CD14-positive monocyte (primary cell): ENCODE measurements around the gene ADORA3. TPM values are rescaled to one million over a fixed set of nuclear protein-coding genes. Genes with fewer than 3 reads are reported as not detected.

Experiments
- DNase-seq, 3 donors: peaks; one replicate each; pipeline ENCODE4 v3.0.0-alpha.2; 2011 to 2022
- H2AFZ ChIP-seq: 2 replicates; pipeline ENCODE4 v1.6.0; 2012; ENCODE audit warnings: mild to moderate bottlenecking, low read depth, low read length, inconsistent platforms; ENCODE audit not compliant: insufficient read depth, poor library complexity, severe bottlenecking
- H3K27ac ChIP-seq, 2 donors: 1 replicate in 1 of 2; 2 replicates in 1 of 2; pipeline ENCODE4 v1.5.1; 2012 to 2013; ENCODE audit warnings: low read length in 2 of 2, control low read depth in 1 of 2, inconsistent platforms in 1 of 2, low read depth in 1 of 2, mild to moderate bottlenecking in 1 of 2
- H3K27me3 ChIP-seq, 2 donors: one replicate each; pipeline versions ENCODE4 v1.6.0 to v1.6.1; 2011 to 2013; ENCODE audit warnings: low read length in 2 of 2; ENCODE audit not compliant: control insufficient read depth in 2 of 2, insufficient read depth in 2 of 2
- H3K36me3 ChIP-seq, 2 donors: replicated peaks in 1 of 2; 1 replicate in 1 of 2; 2 replicates in 1 of 2; pipeline versions ENCODE4 v1.5.1 to v1.6.1; 2012 to 2013; ENCODE audit warnings: low read length in 2 of 2, control low read depth in 1 of 2, inconsistent platforms in 1 of 2, mild to moderate bottlenecking in 1 of 2; ENCODE audit not compliant: insufficient read depth in 2 of 2, control insufficient read depth in 1 of 2
- H3K4me1 ChIP-seq, 2 donors: 1 replicate in 1 of 2; 2 replicates in 1 of 2; pipeline versions ENCODE4 v1.5.1 to v1.6.1; 2012 to 2013; ENCODE audit warnings: low read length in 2 of 2, control low read depth in 1 of 2, inconsistent platforms in 1 of 2, mild to moderate bottlenecking in 1 of 2, moderate library complexity in 1 of 2; ENCODE audit not compliant: insufficient read depth in 2 of 2, control insufficient read depth in 1 of 2
- H3K4me2 ChIP-seq: replicated peaks from 2 replicates; pipeline ENCODE3; 2012; ENCODE audit warnings: low read length, moderate library complexity, mild to moderate bottlenecking; ENCODE audit not compliant: poor library complexity, severe bottlenecking; ENCODE audit errors: extremely low read depth
- H3K4me3 ChIP-seq, 3 experiments: fragments of 200-600 bp in 1 of 3; sonication (generic) in 1 of 3; replicated peaks in 1 of 3; 1 replicate in 2 of 3; 2 replicates in 1 of 3; pipeline ENCODE4 v1.5.1; 2011 to 2013; ENCODE audit warnings: low read length in 3 of 3, mild to moderate bottlenecking in 3 of 3, control low read depth in 2 of 3, low read depth in 2 of 3, inconsistent platforms in 1 of 3, moderate library complexity in 1 of 3
- H3K79me2 ChIP-seq: 2 replicates; pipeline ENCODE4 v1.6.0; 2012; ENCODE audit warnings: mild to moderate bottlenecking, control low read depth, inconsistent platforms, low read length, moderate library complexity; ENCODE audit not compliant: insufficient read depth
- H3K9ac ChIP-seq: 2 replicates; pipeline ENCODE4 v1.6.0; 2017; ENCODE audit warnings: low read length, mild to moderate bottlenecking; ENCODE audit not compliant: insufficient read depth, poor library complexity, severe bottlenecking
- H3K9me3 ChIP-seq, 2 donors: replicated peaks in 1 of 2; 1 replicate in 1 of 2; 2 replicates in 1 of 2; pipeline versions ENCODE4 v1.5.1 to v1.6.1; 2012 to 2013; ENCODE audit warnings: low read length in 2 of 2, control low read depth in 1 of 2; ENCODE audit not compliant: control insufficient read depth in 1 of 2, insufficient read depth in 1 of 2
- H4K20me1 ChIP-seq: 2 replicates; pipeline ENCODE4 v1.6.0; 2012; ENCODE audit warnings: mild to moderate bottlenecking, low read length, control low read depth, moderate library complexity; ENCODE audit not compliant: insufficient read depth
- H3K27ac Mint-ChIP-seq, 7 donors: one replicate each; pipeline ENCODE4 v1.8.0; 2020; ENCODE audit warnings: mild to moderate bottlenecking in 7 of 7, mixed read lengths in 7 of 7, moderate library complexity in 6 of 7, inconsistent platforms in 2 of 7
- H3K27me3 Mint-ChIP-seq, 3 donors: one replicate each; pipeline ENCODE4 v1.8.0; 2021 to 2022; ENCODE audit warnings: low read depth in 3 of 3, mild to moderate bottlenecking in 3 of 3, mixed read lengths in 3 of 3, moderate library complexity in 3 of 3, inconsistent platforms in 1 of 3
- H3K36me3 Mint-ChIP-seq, 2 donors: one replicate each; pipeline ENCODE4 v1.8.0; 2020; ENCODE audit warnings: mixed read lengths in 2 of 2, inconsistent platforms in 1 of 2, mild to moderate bottlenecking in 1 of 2
- H3K4me1 Mint-ChIP-seq: one replicate; pipeline ENCODE4 v1.8.0; 2020; ENCODE audit warnings: mild to moderate bottlenecking, mixed read lengths
- H3K4me3 Mint-ChIP-seq, 2 donors: one replicate each; pipeline ENCODE4 v1.8.0; 2020; ENCODE audit warnings: mild to moderate bottlenecking in 2 of 2, mixed read lengths in 2 of 2, moderate library complexity in 1 of 2
- H3K9me3 Mint-ChIP-seq, 7 donors: one replicate each; pipeline ENCODE4 v1.8.0; 2020 to 2022; ENCODE audit warnings: mixed read lengths in 7 of 7, mild to moderate bottlenecking in 6 of 7, moderate library complexity in 6 of 7, inconsistent platforms in 2 of 7
- CTCF ChIP-seq: fragments of 200-600 bp; IDR thresholded peaks from one replicate; pipeline ENCODE4 v1.8.0; 2022; ENCODE audit warnings: antibody characterized with exemption, mild to moderate bottlenecking
- WGBS: methylation state at CpG from one replicate; pipeline ENCODE4 v1.1.5; 2013; ENCODE audit warnings: missing lambda C conversion rate; ENCODE audit not compliant: insufficient coverage; 5-methylcytosine and 5-hydroxymethylcytosine counted together
- intact Hi-C, 2 donors: fragments of 100-400 bp; cut with micrococcal nuclease; formaldehyde crosslinking; loops; one replicate each; pipeline versions ENCODE4 v1.15.0 to v1.15.1; 2023
- polyA plus RNA-seq, 3 donors: library from polyadenylated mRNA; depleted of rRNA in 1 of 3; unstranded in 2 of 3; stranded (reverse) in 1 of 3; fragments of 300-500 nt in 2 of 3; fragments of >200 nt in 1 of 3; fragmentation: Illumina TruSeq in 2 of 3; gene quantifications; 1 replicate in 2 of 3; 2 replicates in 1 of 3; pipeline ENCODE4 v1.2.3, GENCODE V29; 2012 to 2021

The ADORA3 gene
- polyA plus RNA-seq, 3 donors = 1.1 to 2.7 (median 1.2) TPM

DNA sequence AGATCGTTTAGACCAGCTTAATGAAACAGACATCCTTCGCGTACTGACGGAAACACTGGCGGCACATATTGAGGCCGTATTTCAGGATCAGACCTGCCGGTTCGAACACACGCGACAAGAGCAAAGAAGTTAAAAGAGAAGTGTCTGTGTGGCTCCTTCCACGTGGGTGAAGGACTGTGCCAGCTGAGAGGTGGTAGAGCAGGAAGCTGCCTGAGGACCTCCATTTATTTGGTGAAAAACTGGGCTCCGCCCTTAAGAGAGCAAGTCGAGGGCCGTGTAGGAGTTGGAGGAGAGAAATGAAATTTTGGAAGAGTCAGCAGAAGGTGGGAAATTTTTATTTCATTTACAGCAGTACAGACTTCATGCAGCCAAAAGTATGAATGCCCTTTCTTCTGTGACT lies 38.8 kb upstream of the ADORA3 start:
- Histone ChIP-seq H3K4me2 (no peak overlapping the region), H3K9me3 (no peaks in the 10 kb centered on the region), H3K4me3 (no peak overlapping the region), H3K27ac (no peak overlapping the region), H3K4me1 (no peaks in the 10 kb centered on the region), H3K36me3 (no peaks in the 10 kb centered on the region), H3K9ac (no peak overlapping the region), H3K27me3 (no peaks in the 10 kb centered on the region), H2AFZ (no peak overlapping the region), H3K79me2 (no peaks in the 10 kb centered on the region), H4K20me1 (no peaks in the 10 kb centered on the region)
- Mint-ChIP-seq H3K4me1 (no peaks in the 10 kb centered on the region), H3K36me3 (no peaks in the 10 kb centered on the region), H3K27ac (no peak overlapping the region), H3K4me3 (no peak overlapping the region), H3K9me3 (peaks cover 0 to 4% (median 2%) of the 10 kb centered on the region in 7 donors), H3K27me3 (peaks cover 2% of the 10 kb centered on the region in 3 donors)
- intact Hi-C loops = no loop called here
- no peak for DNase-seq
- no peak for TF ChIP-seq CTCF
- WGBS = 84% methylated on average over 10 of the region's 14 CpGs

DNA sequence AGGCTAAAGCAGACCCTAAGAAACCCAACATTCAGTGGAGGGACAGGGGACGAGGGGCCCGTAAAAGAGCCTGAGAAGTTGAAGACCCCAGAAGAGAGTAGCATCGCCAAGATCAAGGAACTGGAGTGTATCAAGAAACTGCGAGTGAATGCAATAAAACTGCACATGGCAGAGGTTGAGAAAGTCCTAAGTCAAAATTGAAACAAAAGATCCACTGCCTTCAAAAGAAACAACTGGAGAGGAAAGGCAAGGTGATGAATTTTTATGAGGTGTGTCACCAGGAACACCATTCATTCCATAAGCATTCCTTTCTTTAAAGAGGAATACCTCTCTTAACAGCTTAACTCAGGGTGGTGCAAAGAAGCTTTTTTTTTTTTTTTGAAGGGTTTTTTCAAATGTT lies 38.3 kb upstream of the ADORA3 start:
- DNase-seq = no peak
- Mint-ChIP-seq H3K4me3 (no peak overlapping the region), H3K9me3 (peaks cover 0 to 4% (median 2%) of the 10 kb centered on the region in 7 donors), H3K27ac (no peak overlapping the region), H3K36me3 (no peaks in the 10 kb centered on the region), H3K27me3 (peaks cover 2% of the 10 kb centered on the region in 3 donors), H3K4me1 (no peaks in the 10 kb centered on the region)
- no peak for TF ChIP-seq CTCF
- H3K9me3 ChIP-seq = no peaks in the 10 kb centered on the region
- 100% methylated on average over 2 of the region's 4 CpGs for WGBS
- H3K4me2 ChIP-seq = no peak overlapping the region
- H2AFZ ChIP-seq = no peak overlapping the region
- H3K27ac ChIP-seq = no peak overlapping the region
- intact Hi-C loops = no loop called here
- no peak overlapping the region for H3K4me3 ChIP-seq
- no peaks in the 10 kb centered on the region for H3K36me3 ChIP-seq
- H4K20me1 ChIP-seq = no peaks in the 10 kb centered on the region
- no peak overlapping the region for H3K9ac ChIP-seq
- H3K79me2 ChIP-seq = no peaks in the 10 kb centered on the region
- H3K4me1 ChIP-seq = no peaks in the 10 kb centered on the region
- no peaks in the 10 kb centered on the region for H3K27me3 ChIP-seq
